ENCODE results near the gene ARHGEF39. TPM values are rescaled to one million over a fixed set of nuclear protein-coding genes. Genes with fewer than 3 reads are reported as not detected.

Gene ARHGEF39
- total RNA-seq, 1 experiment from 2014 or later, result 7.5 TPM

DNA sequence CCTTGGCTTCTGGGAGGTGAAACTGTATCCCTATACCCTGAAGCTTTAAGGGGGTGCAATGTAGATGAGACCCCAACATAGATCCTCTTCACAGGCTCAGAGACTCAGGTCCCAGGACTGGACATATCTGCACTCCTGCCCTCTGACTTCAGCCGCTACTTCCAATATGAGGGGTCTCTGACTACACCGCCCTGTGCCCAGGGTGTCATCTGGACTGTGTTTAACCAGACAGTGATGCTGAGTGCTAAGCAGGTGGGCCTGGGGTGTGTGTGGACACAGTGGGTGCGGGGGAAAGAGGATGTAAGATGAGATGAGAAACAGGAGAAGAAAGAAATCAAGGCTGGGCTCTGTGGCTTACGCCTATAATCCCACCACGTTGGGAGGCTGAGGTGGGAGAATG is 14.1 kb upstream of the ARHGEF39 start:
- DNase-seq (ENCODE audit: extremely low read depth, low read depth), result no peak

DNA sequence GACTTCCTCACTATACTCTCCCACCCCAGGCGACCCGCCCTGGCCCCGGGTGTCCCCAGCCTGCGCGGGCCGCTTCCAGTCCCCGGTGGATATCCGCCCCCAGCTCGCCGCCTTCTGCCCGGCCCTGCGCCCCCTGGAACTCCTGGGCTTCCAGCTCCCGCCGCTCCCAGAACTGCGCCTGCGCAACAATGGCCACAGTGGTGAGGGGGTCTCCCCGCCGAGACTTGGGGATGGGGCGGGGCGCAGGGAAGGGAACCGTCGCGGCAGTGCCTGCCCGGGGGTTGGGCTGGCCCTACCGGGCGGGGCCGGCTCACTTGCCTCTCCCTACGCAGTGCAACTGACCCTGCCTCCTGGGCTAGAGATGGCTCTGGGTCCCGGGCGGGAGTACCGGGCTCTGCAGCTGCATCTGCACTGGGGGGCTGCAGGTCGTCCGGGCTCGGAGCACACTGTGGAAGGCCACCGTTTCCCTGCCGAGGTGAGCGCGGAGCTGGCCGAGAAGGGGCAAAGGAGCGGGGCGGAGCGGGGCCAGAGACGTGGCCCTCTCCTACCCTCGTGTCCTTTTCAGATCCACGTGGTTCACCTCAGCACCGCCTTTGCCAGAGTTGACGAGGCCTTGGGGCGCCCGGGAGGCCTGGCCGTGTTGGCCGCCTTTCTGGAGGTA is 10.9 kb upstream of the ARHGEF39 start:
- no peak for DNase-seq (ENCODE audit: extremely low read depth, low read depth)

GRCh38 chr9:35675204-35675603 is 10.2 kb upstream of the ARHGEF39 start:
- no peak for DNase-seq (ENCODE audit: extremely low read depth, low read depth)

GRCh38 chr9:35674025-35674361 is 9.0 kb upstream of the ARHGEF39 start:
- no peak for DNase-seq (ENCODE audit: extremely low read depth, low read depth)

DNA sequence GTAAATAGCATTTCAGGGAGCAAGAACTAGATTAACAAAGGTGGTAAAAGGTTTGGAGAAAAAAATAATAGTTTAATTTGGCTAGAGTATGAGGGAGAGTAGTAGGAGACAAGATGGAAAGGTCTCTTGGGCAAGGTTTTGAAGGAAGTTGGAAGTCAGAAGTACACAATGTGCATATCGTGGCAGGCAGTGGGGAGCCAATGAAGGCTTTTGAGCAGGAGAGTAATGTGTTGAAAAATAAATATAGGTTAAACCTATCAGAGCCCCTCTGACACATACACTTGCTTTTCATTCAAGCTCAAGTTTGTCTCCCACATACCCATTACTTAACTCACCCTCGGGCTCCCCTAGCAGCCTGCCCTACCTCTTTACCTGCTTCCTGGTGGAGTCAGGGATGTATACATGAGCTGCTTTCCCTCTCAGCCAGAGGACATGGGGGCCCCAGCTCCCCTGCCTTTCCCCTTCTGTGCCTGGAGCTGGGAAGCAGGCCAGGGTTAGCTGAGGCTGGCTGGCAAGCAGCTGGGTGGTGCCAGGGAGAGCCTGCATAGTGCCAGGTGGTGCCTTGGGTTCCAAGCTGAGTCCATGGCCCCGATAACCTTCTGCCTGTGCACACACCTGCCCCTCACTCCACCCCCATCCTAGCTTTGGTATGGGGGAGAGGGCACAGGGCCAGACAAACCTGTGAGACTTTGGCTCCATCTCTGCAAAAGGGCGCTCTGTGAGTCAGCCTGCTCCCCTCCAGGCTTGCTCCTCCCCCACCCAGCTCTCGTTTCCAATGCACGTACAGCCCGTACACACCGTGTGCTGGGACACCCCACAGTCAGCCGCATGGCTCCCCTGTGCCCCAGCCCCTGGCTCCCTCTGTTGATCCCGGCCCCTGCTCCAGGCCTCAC is 8.4 kb upstream of the ARHGEF39 start, which contains the start of gene CA9:
Gene CA9, plus strand, starts transcription at position 797 of the 893 bp plus-strand sequence. Its CDS starts 32 bp downstream, at position 829.
- DNase-seq (ENCODE audit: extremely low read depth, low read depth), result no peak

DNA sequence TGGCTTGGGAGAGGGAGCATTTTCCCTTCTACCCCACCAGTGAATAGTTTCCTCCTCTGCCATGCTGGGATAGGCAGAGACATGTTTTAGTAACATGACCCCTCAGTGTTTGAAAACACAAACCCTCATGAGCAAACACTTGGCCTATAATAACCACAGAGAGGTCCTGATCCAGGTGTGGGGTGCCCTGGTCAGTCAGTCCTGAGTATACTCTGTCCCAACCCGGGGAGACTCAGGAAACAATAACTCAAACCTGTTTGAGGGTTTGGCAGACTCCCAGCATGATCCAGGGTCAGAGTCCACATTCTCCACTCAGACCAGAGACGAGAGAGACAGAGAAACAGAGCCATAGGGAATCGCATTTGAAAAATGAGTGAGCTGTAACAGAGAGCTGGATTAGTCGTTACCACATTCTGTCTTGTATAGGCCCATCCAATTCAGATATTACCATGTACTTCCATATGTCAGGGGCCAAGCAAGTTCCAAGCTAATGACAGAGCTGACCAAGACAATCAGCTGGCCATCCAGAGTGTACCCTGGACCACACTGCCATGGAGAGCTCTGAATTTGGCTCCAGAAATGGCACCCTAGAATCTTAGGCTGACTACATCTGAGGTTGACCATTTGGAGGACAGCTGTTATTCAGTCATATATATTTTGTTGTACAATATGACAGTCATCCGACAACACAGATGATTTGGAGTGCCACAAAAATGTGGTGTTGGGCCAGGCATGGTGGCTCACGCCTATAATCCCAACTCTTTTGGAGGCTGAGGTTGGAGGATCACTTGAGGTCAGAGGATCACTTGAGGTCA is 4.5 kb upstream of the ARHGEF39 start:
- DNase-seq (ENCODE audit: extremely low read depth, low read depth), result no peak

- no peak for DNase-seq (ENCODE audit: extremely low read depth, low read depth)
Measured at GRCh38 chr9:35667939-35668338, 2.9 kb upstream of the ARHGEF39 start.

DNA sequence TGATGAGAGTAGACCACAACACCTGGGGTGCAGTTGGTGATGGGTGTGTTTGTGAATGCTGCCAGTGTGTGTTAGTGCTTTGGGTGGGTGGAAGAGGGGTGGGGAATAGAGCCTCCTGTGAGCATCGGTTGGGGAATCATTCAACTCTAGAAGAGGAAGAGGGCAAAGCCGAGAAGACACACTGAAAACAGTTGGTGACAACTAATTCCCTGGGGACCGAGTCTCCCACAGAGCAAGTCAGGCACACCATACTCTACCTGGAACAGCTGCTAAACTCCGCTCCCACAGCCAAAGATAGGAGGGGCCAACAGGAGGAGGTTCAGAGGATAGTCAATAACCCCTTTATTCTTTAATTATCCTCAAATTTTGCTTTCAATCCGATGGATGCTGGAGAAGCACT is 1.6 kb upstream of the ARHGEF39 start:
- no peak for DNase-seq (ENCODE audit: extremely low read depth, low read depth)

DNA sequence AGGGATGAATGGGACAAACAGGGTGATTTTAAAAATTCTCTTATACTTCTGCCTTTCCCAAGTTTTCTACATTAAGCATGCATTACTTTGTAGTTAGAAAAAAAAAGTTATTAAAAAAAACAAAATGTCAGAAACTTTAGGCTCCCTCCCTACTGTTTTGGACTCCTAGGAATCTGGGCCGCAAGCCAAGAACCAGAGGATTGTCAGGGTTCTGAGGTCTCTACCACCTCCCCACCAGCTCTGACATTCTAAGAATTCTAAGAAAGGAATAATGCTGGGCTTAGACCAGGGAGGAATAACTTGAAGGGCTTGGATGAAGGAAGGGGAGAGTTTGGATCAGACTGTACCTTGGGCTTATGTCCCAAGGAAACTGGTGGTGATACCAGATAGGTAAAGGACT is 1.1 kb upstream of the ARHGEF39 start:
- DNase-seq (ENCODE audit: extremely low read depth, low read depth), result no peak

GRCh38 chr9:35665471-35665818 is 450 bp upstream of the ARHGEF39 start:
- no peak for DNase-seq (ENCODE audit: extremely low read depth, low read depth)

- DNase-seq (ENCODE audit: extremely low read depth, low read depth), result no peak
Measured at GRCh38 chr9:35662437-35662836, 2.6 kb downstream of the ARHGEF39 start.

DNA sequence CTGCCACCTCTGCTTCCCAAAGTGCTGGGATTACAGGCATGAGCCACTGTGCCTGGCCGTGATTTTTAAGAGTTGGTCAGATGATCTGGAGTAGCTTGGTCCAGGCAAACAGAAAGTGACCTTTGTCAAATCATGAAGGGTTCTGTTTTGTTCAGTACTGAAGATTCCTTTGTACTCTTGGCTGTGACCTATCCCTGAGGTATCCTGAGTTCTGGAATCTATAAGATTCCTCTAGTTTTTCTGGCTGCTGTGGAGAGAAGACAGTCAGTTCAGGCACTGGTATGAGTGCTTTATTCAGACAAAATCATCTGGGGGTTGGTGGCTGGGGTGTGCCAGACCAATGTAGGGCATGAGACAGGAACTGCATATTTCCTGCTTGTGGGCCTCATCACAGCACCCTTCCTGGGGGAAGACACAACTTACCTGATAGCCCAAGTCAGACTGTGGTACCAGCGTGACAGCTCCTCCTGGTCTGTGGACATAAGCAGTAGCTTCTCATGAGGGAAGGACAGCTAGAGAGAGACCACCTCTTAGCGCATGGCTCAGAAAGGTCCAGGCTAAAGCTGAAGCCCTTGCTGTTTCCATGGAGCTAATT is 3.1 kb downstream of the ARHGEF39 start:
- DNase-seq (ENCODE audit: extremely low read depth, low read depth), result no peak

DNA sequence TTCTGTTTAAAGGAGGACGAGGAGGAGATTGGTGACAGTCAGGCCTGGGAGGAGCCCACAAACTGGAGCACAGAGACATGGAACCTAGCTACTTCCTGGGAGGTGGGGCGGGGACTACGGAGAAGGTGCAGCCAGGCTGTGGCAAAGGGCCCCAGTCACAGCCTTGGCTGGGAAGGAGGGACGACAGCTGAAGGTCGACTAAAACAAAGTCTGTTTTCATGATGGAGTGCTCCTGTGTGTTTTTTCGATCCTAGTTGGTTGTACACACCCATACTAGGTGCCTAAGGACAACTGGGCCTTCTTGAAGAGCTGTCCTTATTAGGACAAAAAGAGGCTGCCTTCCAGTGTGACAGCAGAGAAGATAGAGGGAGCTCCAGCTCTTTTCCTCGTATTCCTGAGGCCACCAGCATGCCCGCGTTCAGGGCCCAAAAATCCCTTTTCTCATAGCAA is 4.0 kb downstream of the ARHGEF39 start:
- no peak for DNase-seq (ENCODE audit: extremely low read depth, low read depth)

DNA sequence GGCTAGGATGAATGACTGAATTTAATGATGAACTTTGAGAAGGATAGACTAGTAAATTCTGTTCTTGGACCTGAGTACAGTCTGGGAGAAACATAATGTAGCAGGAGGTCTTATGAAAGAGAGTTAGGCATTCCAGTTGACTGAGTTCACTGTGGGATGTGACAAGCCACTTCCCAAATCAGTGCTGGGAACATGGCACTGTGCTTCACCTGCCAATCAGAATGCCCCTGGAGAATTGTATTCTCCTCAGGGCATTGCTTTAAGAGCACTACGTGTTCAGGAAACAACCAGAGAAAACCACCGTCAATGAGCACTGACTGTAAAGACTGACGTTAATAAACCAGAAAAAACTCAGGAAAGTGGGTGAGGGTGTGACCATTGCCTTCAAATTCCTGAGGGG is 5.7 kb downstream of the ARHGEF39 start:
- no peak for DNase-seq (ENCODE audit: extremely low read depth, low read depth)

GRCh38 chr9:35658968-35659220 is 6.1 kb downstream of the ARHGEF39 start:
- no peak for DNase-seq (ENCODE audit: extremely low read depth, low read depth)

- peak; percentile 72 for DNase-seq (ENCODE audit: extremely low read depth, low read depth)
Measured at GRCh38 chr9:35658137-35658967, 6.6 kb downstream of the ARHGEF39 start, which contains the start of gene CCDC107. Gene CCDC107 (plus strand): TSS chr9:35658292. CDS start chr9:35658380, 88 bp downstream.

- peak; percentile 97 for DNase-seq (ENCODE audit: extremely low read depth, low read depth)
Measured at GRCh38 chr9:35657546-35658136, 7.4 kb downstream of the ARHGEF39 start, which contains the start of gene RMRP. Gene RMRP (minus strand): TSS chr9:35658019.

- no peak for DNase-seq (ENCODE audit: extremely low read depth, low read depth)
Measured at GRCh38 chr9:35656831-35657545, 8.0 kb downstream of the ARHGEF39 start.

DNA sequence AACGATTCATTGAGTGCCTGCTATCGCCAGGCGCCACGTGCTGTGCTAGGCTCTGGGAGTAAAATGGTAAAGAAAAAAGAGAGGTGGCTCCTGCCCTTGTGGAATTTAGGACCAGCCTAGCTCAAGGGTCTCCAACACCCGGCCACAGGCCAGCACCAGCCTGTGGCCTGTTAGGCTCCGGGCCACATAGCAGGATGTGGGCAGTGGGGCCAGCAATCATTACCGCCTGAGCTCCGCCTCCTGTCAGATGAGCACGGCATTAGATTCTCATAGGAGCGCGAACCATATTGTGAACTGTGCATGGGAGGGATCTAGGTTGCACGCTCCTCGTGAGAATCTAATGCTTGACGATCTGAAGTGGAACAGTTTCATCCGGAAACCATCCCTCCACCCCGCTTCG is 8.6 kb downstream of the ARHGEF39 start:
- DNase-seq (ENCODE audit: extremely low read depth, low read depth), result no peak
